ENCODE measurements around the gene UBE2C. TPM values are rescaled to one million over a fixed set of nuclear protein-coding genes. Genes with fewer than 3 reads are reported as not detected.
"Not testable (repeated sequence)": the region's sequence is repeated elsewhere in the genome, so short reads cannot be mapped to it uniquely, and the experiment has no call there.

UBE2C gene
- total RNA-seq, 2 donors from 2014 or later = 1.4 to 4.9 TPM

DNA sequence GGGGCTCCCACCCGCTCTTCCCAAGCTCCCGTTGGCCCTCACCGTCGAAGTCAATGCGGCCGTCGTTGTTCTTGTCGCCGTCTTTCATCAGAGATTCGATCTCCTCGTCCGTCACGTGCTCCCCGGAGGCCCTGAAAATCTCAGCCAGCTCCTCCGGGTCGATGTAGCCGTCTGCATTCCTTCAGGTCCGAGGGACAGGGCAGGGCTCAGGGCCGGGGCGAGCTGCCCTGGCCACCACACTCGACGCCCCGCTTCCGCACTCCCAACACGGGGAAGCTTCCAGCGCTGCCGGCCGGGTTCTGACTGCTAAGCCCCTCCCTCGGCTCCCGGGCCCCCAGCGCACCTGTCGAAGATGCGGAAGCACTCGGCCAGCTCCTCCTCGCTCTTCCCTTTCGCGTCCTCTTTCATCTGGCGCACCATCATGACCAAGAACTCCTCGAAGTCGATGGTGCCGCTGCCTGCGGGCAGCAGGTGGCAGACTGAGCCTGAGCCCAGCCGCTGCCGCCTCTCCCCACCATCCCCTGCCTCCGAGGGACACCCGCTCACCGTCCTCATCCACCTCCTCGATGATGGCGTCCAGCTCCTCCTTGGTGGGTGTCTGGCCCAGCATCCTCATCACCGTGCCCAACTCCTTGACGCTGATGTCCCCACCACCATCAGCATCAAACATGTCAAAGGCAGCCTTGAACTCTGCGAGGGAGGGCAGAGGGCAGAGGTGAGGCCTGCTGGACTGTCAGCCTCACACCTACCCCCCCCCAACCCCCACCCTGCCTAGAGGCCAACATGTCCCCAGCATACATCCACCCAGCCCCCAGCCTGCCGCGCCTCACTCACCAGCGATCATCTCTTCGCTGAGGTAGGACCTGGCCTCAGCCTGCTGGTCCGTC is 11.7 kb downstream of the UBE2C start:
- Histone ChIP-seq H3K36me3 (no peaks in the 10 kb centered on the region), H3K9me3 (no peaks in the 10 kb centered on the region), H3K27ac (no peak overlapping the region), H3K4me1 (peaks cover 0 to 46% of the 10 kb centered on the region in 2 donors), H3K4me3 (peak overlapping the region in 1 of 2 donors; percentile 29), H3K27me3 (no peaks in the 10 kb centered on the region)
- TF ChIP-seq, protein P1, sequence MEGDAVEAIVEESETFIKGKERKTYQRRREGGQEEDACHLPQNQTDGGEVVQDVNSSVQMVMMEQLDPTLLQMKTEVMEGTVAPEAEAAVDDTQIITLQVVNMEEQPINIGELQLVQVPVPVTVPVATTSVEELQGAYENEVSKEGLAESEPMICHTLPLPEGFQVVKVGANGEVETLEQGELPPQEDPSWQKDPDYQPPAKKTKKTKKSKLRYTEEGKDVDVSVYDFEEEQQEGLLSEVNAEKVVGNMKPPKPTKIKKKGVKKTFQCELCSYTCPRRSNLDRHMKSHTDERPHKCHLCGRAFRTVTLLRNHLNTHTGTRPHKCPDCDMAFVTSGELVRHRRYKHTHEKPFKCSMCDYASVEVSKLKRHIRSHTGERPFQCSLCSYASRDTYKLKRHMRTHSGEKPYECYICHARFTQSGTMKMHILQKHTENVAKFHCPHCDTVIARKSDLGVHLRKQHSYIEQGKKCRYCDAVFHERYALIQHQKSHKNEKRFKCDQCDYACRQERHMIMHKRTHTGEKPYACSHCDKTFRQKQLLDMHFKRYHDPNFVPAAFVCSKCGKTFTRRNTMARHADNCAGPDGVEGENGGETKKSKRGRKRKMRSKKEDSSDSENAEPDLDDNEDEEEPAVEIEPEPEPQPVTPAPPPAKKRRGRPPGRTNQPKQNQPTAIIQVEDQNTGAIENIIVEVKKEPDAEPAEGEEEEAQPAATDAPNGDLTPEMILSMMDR (IDR thresholded peaks at IDR 0.05) = peak; percentile 12 to 66
- DNase-seq (ENCODE audit: low spot score) = no peak

DNA sequence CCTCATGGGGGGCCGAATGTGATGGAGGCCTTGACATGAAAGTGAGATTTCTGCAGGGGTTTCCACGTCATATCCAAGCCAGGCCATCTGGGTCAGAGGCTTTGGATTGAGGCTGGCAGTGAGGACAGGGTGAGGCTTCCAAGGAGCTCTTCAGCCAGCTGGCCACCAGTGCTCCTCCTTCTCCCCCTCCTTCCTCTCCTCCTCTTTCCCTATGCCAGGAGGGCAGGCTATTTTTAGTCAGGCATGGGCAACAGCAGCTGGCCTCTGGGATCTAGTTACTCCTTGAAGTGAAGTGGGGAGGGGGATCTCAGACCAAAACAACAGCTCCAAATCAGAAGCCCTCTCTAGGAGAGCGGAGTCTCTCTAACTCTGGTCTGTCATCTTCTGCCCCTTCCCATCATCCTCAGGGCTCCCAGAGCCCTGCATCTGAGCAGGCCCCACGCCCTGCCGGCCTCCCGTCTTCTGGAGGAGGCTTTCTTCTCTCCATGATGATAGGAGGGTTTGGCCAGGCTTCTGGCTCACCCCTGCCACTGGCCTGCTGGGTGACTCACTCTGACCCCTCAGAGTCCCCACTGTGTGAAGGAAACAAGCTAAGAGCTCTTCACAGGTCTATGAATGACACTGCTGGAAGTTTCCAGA is 14.1 kb downstream of the UBE2C start:
- H3K4me1 ChIP-seq = peaks cover 0 to 46% of the 10 kb centered on the region in 2 donors
- peak overlapping the region; percentile 62 to 65 for H3K27ac ChIP-seq
- no peaks in the 10 kb centered on the region for H3K27me3 ChIP-seq
- DNase-seq (ENCODE audit: low spot score) = no peak
- TF ChIP-seq, protein P1 (IDR thresholded peaks at IDR 0.05) = no peak
- no peaks in the 10 kb centered on the region for H3K36me3 ChIP-seq
- no peaks in the 10 kb centered on the region for H3K9me3 ChIP-seq
- H3K4me3 ChIP-seq = no peak overlapping the region

DNA sequence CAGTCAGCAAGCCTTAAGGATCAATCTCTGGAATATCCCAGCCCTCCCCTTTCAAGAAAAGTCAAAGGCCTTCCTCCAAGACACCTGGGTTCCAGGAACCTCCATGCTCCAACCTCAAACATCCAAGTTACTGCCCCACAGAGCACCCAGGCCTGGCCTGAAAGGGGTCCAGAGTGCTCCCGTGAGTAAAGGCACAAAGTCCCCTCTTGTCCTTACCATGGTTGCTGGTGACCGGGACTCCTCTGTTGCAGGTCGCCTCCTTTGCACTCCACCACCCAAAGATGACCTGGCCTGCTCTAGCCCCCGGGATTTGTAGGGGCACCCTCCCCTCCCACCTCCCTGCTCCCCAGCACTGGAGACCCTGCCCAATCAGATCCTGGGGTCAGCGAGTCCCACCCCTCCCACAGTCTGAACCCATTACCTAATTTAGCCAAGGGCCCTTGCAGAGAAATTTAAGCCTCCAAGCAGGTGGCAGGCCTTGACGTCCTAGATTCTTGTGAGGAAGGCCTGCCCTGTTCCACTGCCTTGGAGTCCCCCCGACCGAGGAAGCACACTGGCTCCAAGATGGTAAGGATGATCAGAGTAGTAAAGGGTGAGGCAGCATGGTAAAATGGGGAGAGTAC is 14.7 kb downstream of the UBE2C start, which contains the start of gene TNNC2:
TSS of gene TNNC2 (minus strand) at position 283 of the 623 bp plus-strand sequence. CDS start at position 219, 64 bp downstream.
- no peak within 1 kb of the TSS for H3K4me3 ChIP-seq
- TF ChIP-seq, protein P1 (IDR thresholded peaks at IDR 0.05) = no peak
- peaks cover 0 to 46% of the 10 kb centered on the region in 2 donors for H3K4me1 ChIP-seq
- no peaks in the 10 kb centered on the region for H3K27me3 ChIP-seq
- H3K9me3 ChIP-seq = no peaks in the 10 kb centered on the region
- H3K36me3 ChIP-seq = no peaks in the 10 kb centered on the region
- peak within 1 kb of the TSS; percentile 62 to 73 for H3K27ac ChIP-seq
- DNase-seq (ENCODE audit: low spot score) = no peak

DNA sequence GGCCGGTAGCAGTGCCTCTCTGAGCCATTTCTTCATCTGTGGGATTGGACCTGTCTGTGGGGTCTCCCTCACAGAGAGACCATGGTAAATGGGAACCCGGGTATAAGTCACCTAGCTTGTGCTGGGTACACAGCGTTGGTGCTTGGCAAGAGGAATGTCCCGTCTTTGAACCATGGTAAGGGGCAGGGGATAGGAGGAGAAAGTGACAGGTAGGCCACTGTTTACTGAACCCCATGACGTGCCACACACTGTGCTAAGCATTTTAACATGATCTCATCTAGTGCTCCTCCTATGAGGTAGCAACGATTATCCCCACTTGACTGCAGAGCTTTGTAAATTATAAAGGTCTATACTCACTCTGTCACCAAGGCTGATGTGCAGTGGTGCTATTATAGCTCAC is 15.3 kb downstream of the UBE2C start:
- no peak for DNase-seq (ENCODE audit: low spot score)
- no peaks in the 10 kb centered on the region for H3K36me3 ChIP-seq
- H3K27me3 ChIP-seq = no peaks in the 10 kb centered on the region
- H3K9me3 ChIP-seq = no peaks in the 10 kb centered on the region
- peaks cover 0 to 46% of the 10 kb centered on the region in 2 donors for H3K4me1 ChIP-seq
- no peak overlapping the region for H3K4me3 ChIP-seq
- TF ChIP-seq, protein P1 (IDR thresholded peaks at IDR 0.05) = no peak
- H3K27ac ChIP-seq = peak overlapping the region in 1 of 2 donors; percentile 13

DNA sequence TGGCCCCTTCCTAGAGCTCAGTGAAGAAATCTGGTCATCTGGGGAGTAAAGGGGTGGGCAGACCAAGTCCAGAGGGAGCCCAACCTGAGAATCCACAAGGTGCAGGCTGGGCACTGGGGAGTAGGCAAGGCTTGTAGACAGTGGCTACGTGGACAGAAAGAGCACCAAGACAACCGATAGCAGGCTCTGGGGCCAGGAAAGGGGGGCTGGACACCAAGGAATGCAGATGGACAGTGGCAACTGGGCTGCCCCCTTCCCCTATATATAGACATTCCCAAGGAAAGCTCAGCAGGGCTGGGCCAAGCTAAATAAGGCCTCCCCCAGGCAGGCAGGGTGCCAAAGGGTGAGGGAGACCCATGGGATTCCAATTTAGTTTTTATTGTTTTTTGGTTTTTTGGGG is 16.1 kb downstream of the UBE2C start:
- Histone ChIP-seq H3K27ac (peak overlapping the region; percentile 47 to 73), H3K27me3 (no peaks in the 10 kb centered on the region), H3K9me3 (no peaks in the 10 kb centered on the region), H3K4me3 (no peak overlapping the region), H3K4me1 (peaks cover 0 to 45% of the 10 kb centered on the region in 2 donors), H3K36me3 (no peaks in the 10 kb centered on the region)
- no peak for DNase-seq (ENCODE audit: low spot score)
- TF ChIP-seq, protein P1 (IDR thresholded peaks at IDR 0.05) = no peak

DNA sequence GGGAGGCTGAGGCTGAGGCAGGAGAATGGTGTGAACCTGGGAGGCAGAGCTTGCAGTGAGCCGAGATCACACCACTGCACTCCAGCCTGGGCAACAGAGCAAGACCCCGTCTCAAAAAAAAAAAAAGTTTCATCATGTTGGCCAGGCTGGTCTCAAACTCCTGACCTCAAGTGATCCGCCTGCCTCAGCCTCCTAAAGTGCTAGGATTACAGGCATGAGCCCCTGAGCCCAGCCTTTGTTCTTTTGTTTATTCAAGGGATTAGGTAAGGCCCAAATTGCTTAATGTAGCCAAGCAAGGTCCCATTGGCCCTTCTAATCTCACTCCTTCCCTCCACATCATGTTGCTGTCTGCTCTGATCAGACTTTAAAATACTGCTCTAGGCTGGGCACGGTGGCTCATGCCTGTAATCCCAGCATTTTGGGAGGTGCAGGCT is 17.2 kb downstream of the UBE2C start:
- H3K36me3 ChIP-seq; H3K9me3 ChIP-seq; H3K4me3 ChIP-seq; DNase-seq (ENCODE audit: low spot score); H3K27me3 ChIP-seq: not testable (repeated sequence)
- Histone ChIP-seq H3K27ac (peak overlapping the region in 1 of 2 donors; percentile 13), H3K4me1 (peaks cover 0 to 37% of the 10 kb centered on the region in 2 donors)
